NCI-H187 treated with DMSO at 0.1 percent for 48 hours (cell line): ENCODE results near the gene YPEL2.
"Not testable (repeated sequence)": the region's sequence is repeated elsewhere in the genome, so short reads cannot be mapped to it uniquely, and the experiment has no call there.

Source experiments
- DNase-seq: peaks from one replicate; lab custom pipeline; 2025; lab: John Stamatoyannopoulos, UW

Gene YPEL2, protein sequence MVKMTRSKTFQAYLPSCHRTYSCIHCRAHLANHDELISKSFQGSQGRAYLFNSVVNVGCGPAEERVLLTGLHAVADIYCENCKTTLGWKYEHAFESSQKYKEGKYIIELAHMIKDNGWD

DNA sequence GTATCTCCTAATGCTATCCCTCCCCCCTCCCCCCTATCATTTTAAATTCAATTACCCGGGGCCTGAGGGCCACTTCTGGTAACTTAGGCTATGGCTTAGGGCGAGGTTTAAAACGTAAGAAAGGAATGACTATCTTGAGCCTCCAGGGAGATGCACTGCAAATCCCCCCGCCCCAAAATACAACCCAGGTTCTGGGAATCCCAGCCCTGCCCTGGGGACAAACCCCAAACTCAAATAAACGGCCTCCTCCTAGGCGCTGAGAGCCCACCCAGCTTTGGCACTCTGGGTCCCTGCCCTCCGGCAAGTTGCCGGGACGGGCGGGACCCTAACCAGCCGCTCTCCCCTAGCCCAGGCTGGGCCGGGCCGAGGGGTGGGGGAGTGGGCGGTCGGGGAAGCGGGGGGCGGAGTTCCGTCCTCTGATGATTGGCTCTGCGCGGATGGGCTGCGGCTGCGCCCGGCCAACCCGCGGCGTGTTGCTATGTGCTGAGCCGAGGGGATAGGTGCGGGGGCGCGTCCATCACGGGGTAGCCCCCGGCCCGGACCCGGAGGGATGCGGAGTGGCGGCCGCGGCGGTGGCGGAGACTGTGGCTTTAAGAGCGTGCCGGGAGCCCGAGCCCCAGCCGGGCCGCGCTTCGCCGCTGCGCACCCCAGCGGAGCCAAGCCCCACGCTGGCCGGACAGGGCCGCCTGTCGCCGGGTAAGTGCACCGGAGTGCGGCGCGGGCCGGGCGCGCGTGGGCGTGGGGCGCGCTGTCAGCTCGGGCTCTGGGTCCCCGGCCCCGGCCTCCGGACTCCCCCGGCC is at the start of gene YPEL2:
TSS of gene YPEL2 (plus strand) at position 527 of the 800 bp plus-strand sequence. CDS start 21,755 bp downstream, outside the sequence.
- peak; percentile 36 for DNase-seq

DNA sequence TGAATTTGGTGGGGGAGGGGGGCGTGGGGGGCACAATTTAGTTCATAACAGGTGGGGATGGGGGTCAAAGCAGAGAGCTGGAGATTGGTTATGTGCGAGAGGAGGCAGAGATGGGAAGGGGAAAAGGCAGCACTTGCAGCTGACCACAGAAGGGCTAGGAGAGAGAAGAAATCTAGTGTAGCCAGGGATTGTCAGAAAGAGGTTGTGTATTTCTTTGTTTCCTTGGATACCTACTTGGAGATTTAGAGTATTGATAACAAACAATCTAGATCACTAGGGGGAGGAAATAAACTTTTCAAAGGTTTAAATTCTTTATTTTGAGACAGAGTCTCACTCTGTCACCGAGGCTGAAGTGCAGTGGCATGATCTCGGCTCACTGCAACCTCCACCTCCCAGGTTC is 47.1 kb upstream of the YPEL2 start:
- DNase-seq: no peak

DNA sequence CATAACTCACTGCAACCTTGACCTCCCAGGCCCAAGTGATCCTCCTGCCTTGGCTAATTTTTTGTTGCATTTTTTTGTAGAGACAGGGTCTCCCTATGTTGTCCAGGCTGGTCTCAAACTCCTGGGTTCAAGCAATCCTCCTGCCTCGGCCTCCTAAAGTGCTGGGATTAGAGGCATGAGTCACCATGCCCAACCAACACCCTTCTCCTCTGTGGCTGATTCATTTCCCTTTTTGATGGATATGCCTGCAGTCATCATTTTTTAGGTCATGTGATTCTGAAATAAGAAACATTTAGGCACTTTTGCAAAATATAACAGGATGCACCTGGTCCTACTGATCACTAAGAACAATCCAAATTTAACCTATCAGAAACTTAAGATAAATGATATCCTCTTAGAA is 44.0 kb upstream of the YPEL2 start:
- no peak for DNase-seq

DNA sequence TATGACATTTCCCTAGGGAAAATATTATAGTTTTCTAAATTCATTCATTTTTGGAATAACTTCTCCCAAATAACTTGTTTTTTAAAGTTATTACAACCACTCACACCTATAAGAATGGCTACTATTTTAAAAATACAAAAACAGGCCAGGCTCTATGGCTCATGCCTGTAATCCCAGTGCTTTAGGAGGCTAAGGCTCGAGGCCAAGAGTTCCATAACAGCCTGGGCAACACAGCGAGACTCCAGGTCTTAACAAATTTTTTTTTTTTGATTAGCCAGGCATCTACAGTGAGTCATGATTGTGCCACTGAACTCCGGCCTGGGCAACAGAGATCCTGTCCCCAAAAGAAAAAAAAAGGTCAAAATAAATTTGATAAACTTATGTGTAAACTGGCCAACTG is 43.6 kb upstream of the YPEL2 start:
- no peak for DNase-seq

DNA sequence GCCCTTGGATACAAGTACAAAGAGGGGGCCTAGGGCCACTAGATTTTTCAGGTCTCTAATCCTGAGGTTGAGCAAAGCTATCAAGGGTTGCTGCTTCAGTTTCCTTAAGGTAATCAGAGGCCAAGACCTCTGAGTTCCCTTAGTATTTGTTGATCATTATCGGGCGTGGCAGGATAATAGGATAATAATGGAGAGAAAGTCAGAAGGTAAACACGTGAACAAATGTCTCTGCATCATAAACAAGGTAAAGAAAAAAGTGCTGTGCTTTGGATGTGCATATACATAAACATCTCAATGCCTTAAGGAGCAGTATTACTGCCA is 41.5 kb upstream of the YPEL2 start:
- DNase-seq: no peak

DNA sequence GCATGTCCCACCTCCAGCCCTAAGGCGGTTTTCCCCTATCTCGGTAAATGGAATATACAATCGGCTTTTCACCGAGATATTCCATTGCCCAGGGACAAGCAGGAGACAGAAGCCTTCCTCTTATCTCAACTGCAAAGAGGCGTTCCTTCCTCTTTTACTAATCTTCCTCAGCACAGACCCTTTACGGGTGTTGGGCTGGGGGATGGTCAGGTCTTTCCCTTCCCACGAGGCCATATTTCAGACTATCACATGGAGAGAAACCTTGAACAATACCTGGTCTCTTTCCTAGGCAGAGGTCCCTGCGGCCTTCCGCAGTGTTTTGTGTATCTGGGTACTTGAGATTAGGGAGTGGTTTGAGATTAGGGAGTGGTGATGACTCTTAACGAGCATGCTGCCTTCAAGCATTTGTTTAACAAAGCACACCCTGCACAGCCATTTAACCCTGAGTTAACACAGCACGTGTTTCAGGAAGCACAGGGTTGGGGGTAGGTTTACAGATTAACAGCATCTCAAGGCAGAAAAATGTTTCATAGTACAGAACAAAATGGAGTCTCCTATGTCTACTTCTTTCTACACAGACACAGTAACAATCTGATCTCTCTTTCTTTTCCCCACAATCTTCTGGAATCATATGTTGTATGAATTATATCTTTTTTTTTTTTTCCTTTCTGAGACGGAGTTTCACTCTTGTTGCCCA is 41.0 kb upstream of the YPEL2 start:
- not testable (repeated sequence) for DNase-seq

DNA sequence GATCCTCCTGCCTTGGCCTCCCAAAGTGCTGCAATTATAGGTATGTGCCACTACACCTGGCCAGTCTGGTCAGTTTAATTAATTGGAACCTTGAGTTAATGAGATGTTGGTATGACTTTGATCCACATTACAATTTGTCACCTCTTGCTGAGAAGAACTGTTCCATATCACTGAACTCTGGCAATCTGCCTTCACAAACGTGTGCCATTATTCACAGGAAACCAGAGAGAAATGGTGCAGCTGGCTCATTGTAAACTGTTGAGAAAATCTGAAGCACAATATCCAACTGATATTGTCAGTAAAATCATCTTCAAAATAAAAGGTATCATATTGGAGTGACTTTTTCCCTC is 39.3 kb upstream of the YPEL2 start:
- DNase-seq: no peak

DNA sequence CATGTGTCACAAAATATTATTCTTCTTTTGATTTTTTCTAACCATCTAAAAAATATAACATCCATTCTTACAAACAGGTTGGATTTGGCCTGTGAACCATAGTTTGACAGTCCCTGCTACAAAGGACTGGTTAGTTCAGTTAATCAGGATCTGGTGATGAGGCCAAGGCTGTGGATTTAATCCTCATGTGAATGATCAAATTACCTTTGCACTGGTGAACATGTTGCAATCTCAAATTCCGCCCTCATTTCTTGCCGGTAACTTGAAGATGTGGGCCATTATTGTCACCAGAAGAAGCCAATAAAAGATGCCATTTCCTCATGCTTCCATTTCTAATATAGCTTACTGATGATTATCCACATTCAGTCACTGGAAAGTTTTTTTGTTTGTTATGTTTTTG is 35.3 kb upstream of the YPEL2 start:
- DNase-seq: no peak

DNA sequence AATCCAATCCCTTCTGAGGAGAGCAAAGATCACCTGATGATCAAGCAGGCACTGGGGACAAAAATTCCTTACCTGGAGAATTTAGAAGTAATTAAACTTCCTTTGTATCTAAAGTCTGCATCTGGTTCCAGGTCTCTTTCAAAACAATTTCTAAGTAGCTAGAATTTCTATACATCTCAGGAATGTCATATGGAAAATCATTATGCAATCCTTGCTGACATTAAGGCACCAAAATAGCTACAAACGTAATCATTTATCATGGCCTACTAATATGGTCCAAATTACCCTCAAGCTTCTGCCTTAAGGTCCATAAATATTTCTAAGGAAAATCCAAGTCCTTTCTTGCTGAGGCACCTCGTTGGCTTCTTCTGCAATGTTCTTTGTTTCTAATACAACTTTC is 32.9 kb upstream of the YPEL2 start:
- no peak for DNase-seq

DNA sequence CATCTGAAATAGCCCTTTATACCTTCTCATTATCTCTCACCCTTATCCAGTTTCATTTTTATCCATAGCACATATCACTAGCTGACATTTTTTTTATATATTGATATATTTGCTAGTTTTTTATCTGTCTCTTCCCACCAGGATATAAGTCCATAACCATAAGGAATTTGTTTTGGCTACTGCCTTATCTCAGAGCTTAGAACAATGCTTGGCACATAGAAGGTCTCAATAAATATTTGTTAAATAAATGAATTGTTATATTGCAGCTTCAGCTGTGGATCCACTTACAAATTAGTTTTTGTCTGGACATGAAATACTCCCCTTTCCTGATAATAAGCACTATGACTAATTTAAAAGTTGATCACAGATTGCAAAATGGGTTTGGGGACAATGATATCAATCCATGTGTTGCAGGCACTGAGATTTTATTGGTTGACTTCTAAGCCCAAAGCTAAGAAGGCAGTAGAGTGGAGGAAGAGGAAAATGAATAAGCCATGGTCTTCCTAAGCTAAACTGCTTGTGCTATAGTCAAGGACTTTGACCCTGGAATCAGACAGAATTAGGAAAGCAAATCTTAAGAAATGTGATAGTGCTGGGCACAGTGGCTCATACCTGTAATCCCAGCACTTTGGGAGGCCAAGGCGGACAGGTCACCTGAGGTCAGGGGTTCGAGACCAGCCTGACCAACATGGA is 31.9 kb upstream of the YPEL2 start:
- DNase-seq: no peak

DNA sequence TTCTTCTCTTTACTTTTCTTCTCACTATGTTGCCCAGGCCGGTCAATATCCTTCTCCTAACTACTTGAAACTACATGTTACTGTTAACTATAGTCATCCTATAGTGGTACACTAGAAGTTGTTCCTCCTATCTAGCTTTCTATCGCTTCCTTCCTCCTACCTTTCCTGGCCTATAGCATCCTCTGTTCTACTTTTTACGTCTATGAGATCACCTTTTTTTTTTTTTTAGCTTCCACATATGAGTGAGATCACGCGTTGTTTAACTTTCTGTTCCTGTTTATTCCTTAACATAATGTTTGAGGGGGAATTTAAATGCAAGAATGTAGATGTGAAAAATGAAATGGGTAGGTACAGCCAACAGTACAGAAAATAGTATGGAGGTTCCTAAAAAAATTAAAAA is 30.5 kb upstream of the YPEL2 start:
- DNase-seq: no peak

DNA sequence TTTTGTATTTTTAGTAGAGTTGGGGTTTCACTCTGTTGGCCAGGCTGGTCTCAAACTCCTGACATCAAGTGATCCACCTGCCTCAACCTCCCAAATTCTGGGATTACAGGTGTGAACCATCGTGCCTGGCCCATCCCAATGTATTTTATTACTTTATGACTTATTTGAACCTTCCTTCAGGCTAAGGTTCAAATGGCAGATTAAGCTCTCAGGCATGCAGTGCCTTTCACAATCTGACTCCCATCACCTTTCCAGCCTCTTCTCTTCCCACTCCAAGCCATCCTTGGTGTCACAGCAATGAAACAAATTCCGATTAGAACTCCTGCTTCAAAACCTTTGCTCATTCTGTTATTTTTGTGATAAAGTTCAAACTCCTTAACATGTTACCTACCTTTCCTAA is 26.6 kb upstream of the YPEL2 start:
- DNase-seq: no peak

DNA sequence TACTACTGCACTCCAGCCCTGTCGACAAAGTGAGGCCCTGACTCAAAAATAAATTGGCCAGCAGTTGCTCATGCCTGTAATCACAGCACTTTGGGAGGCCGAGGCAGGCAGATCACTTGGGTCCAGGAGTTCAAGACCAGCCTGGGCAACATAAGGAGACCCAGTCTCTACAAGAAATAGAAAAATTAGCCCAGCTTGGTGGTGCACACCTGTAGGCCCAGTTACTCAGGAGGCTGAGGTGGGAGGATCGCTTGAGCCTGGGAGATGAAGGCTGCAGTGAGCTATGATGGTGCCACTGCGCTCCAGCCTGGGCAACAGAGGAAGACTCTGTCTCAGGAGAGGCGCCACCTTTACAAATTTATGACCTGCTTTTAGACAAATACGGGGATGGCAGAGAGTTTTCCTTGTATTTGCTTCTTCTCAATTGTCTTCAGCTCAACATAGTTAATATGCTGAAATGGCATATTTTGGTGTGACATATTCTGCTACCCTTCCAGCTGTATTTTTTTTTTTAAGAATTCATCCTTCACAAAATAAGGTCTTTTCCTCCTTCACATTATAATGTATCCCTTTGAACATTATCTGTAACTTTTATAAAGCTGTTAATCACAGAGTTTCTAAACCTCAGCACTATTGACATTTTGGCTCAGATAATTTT is 21.1 kb upstream of the YPEL2 start:
- no peak for DNase-seq

DNA sequence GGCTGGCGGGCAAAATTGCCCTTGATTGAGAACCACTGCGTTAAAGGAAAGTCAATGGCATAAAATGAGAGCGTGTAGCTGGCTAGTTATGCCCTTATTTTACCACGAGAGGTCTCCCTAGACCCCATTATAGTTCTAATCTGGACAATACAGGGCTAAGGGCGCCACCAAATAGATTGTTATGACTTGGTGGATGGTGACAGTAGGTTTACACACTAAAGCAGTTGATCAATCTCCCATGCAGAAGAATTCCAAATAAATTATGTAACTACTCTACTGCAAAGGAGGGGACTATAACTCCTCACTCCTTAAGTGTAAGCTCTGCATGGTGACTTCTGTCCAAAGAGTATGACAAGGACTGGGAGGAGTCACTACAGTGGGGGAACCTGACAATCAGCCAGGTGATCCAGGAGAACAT is 20.4 kb upstream of the YPEL2 start:
- DNase-seq: peak; percentile 45

DNA sequence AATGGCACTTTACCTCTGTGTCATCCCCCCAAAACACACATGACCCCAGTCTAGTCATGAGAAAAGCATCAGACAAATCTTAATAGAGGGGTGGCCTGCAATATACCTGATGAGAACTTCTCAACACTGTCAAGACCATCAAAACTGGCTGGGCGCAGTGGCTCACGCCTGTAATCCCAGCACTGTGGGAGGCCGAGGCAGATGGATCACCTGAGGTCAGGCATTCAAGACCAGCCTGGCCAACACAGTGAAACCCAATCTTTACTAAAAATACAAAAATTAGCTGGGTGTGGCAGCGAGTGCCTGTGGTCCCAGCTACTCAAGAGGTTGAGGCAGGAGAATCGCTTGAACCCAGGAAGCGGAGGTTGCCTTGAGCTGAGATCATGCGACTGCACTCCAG is 19.9 kb upstream of the YPEL2 start:
- DNase-seq: not testable (repeated sequence)

DNA sequence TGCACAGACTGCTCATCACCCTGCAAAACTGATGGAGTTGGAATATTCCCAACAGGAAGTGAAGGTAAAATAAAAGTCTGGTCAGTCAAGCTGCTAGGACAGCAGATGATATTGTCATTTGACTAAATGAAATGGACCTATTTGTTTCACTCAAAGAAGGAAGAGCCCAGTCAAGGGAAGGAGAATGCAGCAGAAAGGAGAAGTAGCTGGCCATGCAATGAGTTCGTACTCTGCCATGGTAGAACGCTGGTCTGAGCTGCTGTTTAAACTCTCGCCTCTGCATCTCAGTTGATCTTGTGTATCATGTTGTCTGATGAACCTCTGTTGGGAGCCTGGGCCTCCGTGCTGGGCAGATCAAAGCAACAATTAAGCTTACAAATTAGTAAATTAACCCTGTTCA is 15.6 kb upstream of the YPEL2 start:
- no peak for DNase-seq

DNA sequence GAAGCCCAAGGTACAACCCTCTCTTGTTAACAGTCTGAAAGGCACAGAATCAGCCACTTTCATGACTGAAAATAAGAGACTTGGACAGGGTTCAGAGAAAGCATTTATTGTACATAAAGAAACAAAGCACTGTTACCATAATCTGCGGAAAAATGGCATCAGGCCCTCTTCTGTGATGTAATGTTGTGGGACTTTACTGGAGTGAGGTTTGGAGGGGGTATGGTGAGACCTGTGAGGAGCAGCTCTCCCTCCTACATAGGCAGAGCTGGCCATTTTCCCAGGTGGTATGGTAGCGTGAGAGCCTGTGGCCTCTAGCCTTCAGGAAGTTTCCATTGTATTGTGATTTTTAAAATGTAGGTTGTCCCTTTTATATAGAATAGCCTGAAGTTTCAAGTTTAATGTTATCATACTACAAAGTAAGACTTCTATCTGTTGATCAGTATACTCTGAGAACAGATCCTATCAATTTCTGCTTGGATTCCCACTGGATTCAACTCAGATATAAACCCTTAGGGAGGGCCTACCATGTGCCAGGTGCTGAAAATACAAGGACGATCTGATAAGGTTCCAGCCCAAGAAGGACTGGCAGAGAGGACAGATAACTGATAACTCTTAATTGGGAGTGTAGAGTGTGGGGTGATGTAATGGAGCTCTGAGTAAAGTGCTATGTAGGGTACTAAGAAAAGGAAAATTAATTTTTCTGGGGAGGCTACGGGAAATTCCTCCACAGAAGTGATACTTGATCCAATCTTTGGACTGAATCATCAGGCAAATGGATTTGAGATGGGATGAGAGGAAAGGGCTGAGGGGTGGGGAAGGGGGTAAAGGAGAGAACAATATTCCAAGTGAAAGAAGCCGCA is 4.1 kb upstream of the YPEL2 start:
- no peak for DNase-seq

DNA sequence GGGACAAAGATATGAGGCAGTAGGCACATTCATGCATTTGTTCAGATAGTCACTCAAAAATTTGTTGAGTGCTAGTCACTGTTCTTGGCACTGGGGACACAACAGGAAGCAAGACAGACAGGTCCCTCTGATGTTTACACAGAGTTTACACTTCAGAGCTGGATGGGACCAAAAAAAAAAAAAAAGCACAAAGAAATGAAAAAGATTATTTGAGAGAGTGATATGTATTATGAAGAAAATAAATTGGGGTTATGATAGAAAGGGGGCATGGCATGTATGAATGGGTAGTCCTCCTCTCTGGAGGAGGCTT is 3.5 kb upstream of the YPEL2 start:
- DNase-seq: no peak

DNA sequence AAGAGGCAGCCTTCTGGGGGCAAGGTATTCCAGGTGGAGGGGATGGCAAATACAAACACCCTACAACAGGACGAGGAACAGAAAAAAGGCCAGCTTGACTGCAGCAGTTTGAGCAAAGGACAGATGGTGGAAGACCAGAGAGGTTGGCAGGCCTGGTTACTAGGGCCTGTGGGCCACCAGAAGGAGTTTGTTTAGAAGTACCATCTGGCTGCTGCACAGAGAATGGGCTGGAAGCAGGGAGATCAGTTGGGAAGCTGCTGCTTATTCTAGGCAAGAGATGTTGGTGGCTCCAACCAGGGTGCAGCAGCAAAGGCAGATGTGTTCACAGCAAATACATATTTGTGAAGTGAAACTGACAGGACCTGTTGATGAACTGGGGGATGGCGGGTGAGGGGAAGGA is 2.9 kb upstream of the YPEL2 start:
- no peak for DNase-seq

DNA sequence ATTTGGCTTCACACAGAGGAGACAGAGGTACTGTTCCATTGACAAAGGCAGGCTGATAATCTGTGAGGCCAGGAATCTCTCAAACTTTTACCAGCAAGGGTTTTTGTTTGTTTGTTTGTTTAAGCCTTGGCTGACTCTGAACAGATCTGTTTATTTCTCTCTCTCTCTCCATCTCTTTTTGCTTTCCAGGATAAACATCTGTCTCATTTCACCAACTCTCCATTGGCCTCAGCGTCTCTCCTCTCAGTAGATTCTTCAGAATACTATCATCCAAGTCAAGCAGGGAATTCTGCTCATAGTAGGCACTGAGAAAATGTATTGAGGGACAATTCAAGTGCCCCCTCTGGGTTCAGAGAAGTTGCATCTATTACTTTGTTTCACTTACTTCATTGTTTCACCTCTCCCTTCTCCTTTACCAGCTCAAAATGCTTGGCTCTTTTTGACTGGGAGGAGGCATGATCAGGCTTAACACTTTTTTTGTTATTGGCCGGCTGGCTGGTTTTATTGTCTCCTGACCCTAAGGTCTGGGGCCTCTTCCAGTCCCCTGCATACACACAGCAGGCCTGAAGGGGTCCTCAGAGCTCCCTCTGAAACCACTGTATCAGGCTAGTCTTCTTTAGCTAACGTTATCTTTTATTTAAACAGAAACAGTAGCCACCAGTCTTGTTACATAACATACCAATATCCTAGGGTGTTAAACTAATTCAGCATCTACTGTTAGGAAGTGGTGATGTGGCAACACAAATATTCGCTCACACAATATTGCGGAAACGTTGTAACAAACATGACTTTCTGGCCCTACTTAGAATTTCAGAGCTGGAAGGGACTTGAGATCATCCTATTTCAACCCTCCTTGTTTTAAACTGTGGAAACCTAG is 2.0 kb upstream of the YPEL2 start:
- DNase-seq: no peak
